ENCODE measurements around the gene CCDC57. TPM values are rescaled to one million over a fixed set of nuclear protein-coding genes. Genes with fewer than 3 reads are reported as not detected.

The CCDC57 gene
- total RNA-seq, 1 experiment from 2014 or later: 22.1 TPM

- in situ Hi-C loops (cut with HindIII; ENCODE audit: low sequenced_read_pairs): no loop called here
- no peak for DNase-seq (ENCODE audit: low spot score)
Observed at GRCh38 chr17:82081966-82082365, 130.7 kb downstream of the CCDC57 start.

DNA sequence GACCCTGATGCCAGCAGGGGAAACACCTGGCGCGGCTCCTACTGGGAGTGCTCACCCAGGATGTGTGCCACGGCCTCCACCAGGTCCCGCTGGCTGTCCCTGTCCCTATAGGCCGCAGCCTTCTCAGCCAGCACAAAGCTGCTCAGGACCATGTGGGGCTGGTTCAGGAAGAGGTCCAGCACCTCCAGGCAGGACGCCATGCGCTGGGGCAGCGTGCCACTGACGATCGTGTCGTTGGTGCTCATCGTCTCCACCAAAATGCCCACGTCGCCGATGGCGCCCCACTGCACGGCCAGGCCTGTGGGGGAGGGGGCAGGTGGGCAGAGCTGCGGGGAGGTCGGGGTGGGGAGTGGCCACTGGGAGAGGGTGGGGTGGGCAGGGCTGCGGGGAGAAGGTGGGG lies 131.1 kb downstream of the CCDC57 start:
- in situ Hi-C loops (cut with HindIII; ENCODE audit: low sequenced_read_pairs): no loop called here
- no peak for DNase-seq (ENCODE audit: low spot score)

- DNase-seq (ENCODE audit: low spot score): peak; percentile 42
- in situ Hi-C loops (cut with HindIII; ENCODE audit: low sequenced_read_pairs): no loop called here
Observed at GRCh38 chr17:82080789-82081464, 131.7 kb downstream of the CCDC57 start.

DNA sequence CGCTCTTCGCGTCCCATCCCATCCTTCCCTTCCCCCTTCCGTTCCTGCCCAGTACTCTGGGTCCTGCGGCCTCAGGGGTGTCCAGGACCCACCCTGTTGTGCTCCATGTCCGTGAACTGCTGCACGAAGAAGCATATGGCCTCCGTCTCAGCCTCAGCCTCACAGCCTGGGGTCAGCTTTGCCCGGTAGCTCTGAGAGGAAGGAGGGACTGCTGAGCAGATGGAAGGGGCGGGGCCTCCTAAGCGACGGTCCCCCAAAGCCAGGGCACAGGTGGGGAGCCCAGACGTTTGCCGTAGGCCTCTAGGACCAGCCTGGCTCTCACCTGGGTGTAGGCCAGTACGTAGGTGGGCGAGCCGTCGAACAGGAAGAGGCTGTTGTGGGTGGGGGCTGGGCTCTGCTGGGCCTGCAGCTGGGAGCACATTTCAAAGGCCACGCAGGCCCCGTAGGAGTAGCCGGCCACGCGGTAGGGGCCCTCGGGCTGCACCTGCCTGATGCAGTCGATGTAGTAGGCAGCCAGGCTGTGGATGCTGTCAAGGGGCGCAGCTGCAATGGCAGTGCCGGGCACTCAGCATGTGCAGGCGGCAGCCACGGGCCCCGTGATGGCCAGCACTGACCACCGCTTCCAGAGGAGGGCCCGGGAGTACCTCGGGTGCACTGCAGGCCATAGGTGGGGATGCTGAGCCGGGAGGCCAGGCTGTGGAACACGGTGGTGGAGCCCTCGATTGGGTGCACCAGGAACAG lies 132.4 kb downstream of the CCDC57 start:
- peak; percentile 49 for DNase-seq (ENCODE audit: low spot score)
- in situ Hi-C loops (cut with HindIII; ENCODE audit: low sequenced_read_pairs): no loop called here

DNA sequence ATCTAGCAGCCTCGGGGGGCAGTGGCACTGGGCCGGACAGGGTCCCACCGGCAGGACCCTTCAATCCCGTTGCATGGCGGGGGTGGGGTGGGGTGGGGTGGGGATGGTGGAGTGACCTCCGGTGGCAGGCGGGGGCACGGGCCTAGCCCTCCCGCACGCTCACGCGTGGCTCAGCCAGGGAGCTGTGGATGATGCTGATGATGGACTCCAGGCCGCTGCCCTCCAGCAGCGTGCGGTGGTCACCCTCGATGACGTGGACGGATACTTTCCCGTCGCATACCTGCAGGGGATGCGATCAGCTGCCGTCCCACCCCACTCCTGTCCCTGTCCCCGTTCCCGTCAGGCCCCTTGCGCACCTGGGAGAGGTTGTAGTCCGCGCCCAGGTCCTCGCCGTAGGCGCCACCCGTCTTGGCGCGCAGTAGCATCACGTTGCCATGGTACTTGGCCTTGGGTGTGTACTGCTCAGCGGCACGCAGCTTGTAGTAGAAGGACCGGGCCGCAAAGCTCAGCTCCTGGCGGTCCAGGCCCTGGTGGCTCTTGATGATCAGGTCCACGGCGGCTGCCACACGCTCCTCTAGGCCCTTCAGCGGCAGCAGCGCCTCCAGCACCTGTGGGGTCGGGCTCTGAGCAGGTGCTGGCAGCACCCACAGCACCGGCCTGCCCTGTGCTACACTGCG lies 133.5 kb downstream of the CCDC57 start:
- in situ Hi-C loops (cut with HindIII; ENCODE audit: low sequenced_read_pairs): no loop called here

DNA sequence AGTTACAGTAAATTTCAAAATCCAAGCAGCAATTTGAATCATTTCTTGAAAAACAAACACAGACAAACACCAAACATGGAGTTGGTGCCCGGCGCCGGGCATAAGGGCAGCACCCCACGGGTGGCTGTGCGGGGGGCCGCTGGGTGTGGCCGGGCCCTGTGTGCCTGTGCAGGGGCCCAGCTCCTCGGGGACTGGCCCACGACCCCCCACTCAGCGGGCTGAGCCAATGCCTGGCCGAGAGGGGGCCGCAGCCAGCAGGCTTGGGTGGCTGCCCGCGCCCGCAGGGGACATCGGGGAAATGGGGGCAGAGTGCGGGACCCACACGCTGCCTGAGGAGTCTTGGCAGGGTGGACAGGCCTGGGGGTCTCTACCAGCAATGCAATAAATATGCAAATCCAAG lies 134.2 kb downstream of the CCDC57 start:
- no peak for DNase-seq (ENCODE audit: low spot score)
- in situ Hi-C loops (cut with HindIII; ENCODE audit: low sequenced_read_pairs): no loop called here

More for the DNA sequence above, 133.5 kb downstream of the CCDC57 start:
- no peak for DNase-seq (ENCODE audit: low spot score)

GRCh38 chr17:82077617-82078358 lies 134.9 kb downstream of the CCDC57 start:
- in situ Hi-C loops (cut with HindIII; ENCODE audit: low sequenced_read_pairs): no loop called here
- peak; percentile 38 for DNase-seq (ENCODE audit: low spot score)

GRCh38 chr17:82076785-82077591 lies 135.7 kb downstream of the CCDC57 start:
- in situ Hi-C loops (cut with HindIII; ENCODE audit: low sequenced_read_pairs): no loop called here
- no peak for DNase-seq (ENCODE audit: low spot score)

- in situ Hi-C loops (cut with HindIII; ENCODE audit: low sequenced_read_pairs): no loop called here
Observed at GRCh38 chr17:82076018-82076784, 136.4 kb downstream of the CCDC57 start.

GRCh38 chr17:82073446-82073845 lies 139.2 kb downstream of the CCDC57 start:
- no peak for DNase-seq (ENCODE audit: low spot score)
- in situ Hi-C loops (cut with HindIII; ENCODE audit: low sequenced_read_pairs): no loop called here

More at GRCh38 chr17:82076018-82076784, 136.4 kb downstream of the CCDC57 start:
- no peak for DNase-seq (ENCODE audit: low spot score)

GRCh38 chr17:82072827-82073226 lies 139.8 kb downstream of the CCDC57 start:
- in situ Hi-C loops (cut with HindIII; ENCODE audit: low sequenced_read_pairs): no loop called here
- DNase-seq (ENCODE audit: low spot score): no peak

DNA sequence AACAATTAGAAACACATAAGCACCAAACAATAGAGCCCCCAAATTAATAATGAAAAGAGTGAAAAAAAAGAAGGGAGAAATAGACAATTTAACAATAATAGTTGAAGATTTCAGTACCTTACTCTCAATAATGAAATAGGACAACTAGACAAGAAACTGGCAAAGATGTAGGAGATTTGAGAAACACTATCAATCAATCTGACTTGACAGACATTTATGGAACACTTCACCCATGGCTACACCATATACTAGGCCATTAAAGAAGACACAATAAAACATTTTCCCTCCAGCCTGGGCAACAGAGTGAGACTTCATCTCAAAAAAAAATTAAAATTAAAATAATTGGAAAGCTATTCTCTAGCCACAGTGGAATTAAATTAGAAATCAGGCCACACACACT lies 142.0 kb downstream of the CCDC57 start:
- no peak for DNase-seq (ENCODE audit: low spot score)
- in situ Hi-C loops (cut with HindIII; ENCODE audit: low sequenced_read_pairs): no loop called here

DNA sequence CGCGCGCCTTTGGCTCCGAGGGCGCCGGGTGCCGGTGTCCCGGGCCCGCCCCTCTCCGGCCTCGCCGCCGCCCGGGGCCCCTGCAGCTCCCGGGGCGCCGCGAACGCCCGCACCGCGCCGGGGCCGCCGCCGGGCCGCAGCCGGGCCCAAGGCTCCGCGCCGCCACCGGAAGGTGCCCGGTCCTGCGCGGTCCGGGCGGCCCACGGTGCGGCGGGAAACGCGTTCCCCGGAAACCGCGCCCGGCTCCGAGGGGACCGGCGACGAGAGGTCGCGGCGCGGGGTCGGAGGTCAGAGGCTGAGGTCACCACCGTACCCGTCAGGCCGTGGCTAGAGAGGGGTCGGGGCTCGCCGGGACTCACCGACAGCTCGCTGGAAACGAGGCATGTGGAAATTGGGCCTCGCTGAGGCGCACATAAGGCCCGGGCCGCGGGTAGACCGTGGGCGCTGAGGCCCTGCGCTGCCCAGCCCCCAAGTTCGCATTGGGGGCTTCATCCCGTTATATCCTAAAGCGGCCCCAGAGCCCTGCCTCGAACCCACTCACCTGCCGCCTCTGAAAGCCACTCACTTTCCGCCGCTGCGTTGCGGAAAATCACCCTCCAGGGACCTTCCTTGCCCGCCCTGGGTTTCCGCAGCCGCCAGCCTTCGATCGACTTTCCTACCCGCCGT lies 146.9 kb downstream of the CCDC57 start, which contains the start of gene DUS1L:
DUS1L (minus strand) TSS at position 167 of the 666 bp plus-strand sequence. CDS start 745 bp downstream, outside the sequence.
- in situ Hi-C loops (cut with HindIII; ENCODE audit: low sequenced_read_pairs): no loop called here
- DNase-seq (ENCODE audit: low spot score): peak; percentile 38

- in situ Hi-C loops (cut with HindIII; ENCODE audit: low sequenced_read_pairs): no loop called here
- no peak for DNase-seq (ENCODE audit: low spot score)
Observed at GRCh38 chr17:82065193-82065637, 147.4 kb downstream of the CCDC57 start.

- no peak for DNase-seq (ENCODE audit: low spot score)
- in situ Hi-C loops (cut with HindIII; ENCODE audit: low sequenced_read_pairs): no loop called here
Observed at GRCh38 chr17:82064433-82065192, 148.0 kb downstream of the CCDC57 start.
